ENCODE data around the gene LRRC4B. TPM values are rescaled to one million over a fixed set of nuclear protein-coding genes. Genes with fewer than 3 reads are reported as not detected.

The LRRC4B gene
- total RNA-seq, 1 donor from 2014 or later: 3.9 TPM

GRCh38 chr19:50602935-50603334, 34.7 kb upstream of the LRRC4B start:
- peaks cover 32% of the 10 kb centered on the region for H3K27me3 ChIP-seq (ENCODE audit: low read depth)
- no peaks in the 10 kb centered on the region for H3K36me3 ChIP-seq
- intact Hi-C loops (cut with DNase I): no loop called here
- no peak overlapping the region for H3K4me3 ChIP-seq
- ATAC-seq (no peak), DNase-seq (no peak)
- no peak for TF ChIP-seq CTCF (IDR thresholded peaks at IDR 0.05)
- H3K9me3 ChIP-seq: no peaks in the 10 kb centered on the region
- H3K4me1 ChIP-seq: no peaks in the 10 kb centered on the region
- no peak overlapping the region for H3K27ac ChIP-seq

- intact Hi-C loops (cut with DNase I): no loop called here
- Histone ChIP-seq H3K36me3 (no peaks in the 10 kb centered on the region), H3K9me3 (no peaks in the 10 kb centered on the region), H3K4me1 (no peaks in the 10 kb centered on the region), H3K27me3 (ENCODE audit: low read depth) (peaks cover 32% of the 10 kb centered on the region), H3K27ac (no peak overlapping the region), H3K4me3 (no peak overlapping the region)
- DNase-seq (no peak), ATAC-seq (no peak)
- no peak for TF ChIP-seq CTCF (IDR thresholded peaks at IDR 0.05)
Observed at GRCh38 chr19:50602496-50602895, 34.3 kb upstream of the LRRC4B start.

- Histone ChIP-seq H3K9me3 (no peaks in the 10 kb centered on the region), H3K27ac (no peak overlapping the region), H3K27me3 (ENCODE audit: low read depth) (peaks cover 29% of the 10 kb centered on the region), H3K36me3 (no peaks in the 10 kb centered on the region), H3K4me1 (no peaks in the 10 kb centered on the region), H3K4me3 (no peak overlapping the region)
- no peak for ATAC-seq
- no peak for TF ChIP-seq CTCF (IDR thresholded peaks at IDR 0.05)
- intact Hi-C loops (cut with DNase I): no loop called here
- DNase-seq: no peak
Observed at GRCh38 chr19:50602089-50602422, 33.8 kb upstream of the LRRC4B start.

- no peaks in the 10 kb centered on the region for H3K36me3 ChIP-seq
- DNase-seq (no peak), ATAC-seq (peak in 1 of 2 donors; percentile 43)
- no peak for TF ChIP-seq CTCF (IDR thresholded peaks at IDR 0.05)
- peaks cover 23% of the 10 kb centered on the region for H3K27me3 ChIP-seq (ENCODE audit: low read depth)
- intact Hi-C loops (cut with DNase I): no loop called here
- no peak overlapping the region for H3K4me3 ChIP-seq
- no peaks in the 10 kb centered on the region for H3K4me1 ChIP-seq
- no peak overlapping the region for H3K27ac ChIP-seq
- H3K9me3 ChIP-seq: no peaks in the 10 kb centered on the region
Observed at GRCh38 chr19:50601407-50602088, 33.3 kb upstream of the LRRC4B start.

- DNase-seq (no peak), ATAC-seq (no peak)
- H3K36me3 ChIP-seq: no peaks in the 10 kb centered on the region
- TF ChIP-seq CTCF (IDR thresholded peaks at IDR 0.05): no peak
- H3K4me3 ChIP-seq: no peak overlapping the region
- H3K4me1 ChIP-seq: no peaks in the 10 kb centered on the region
- H3K9me3 ChIP-seq: no peaks in the 10 kb centered on the region
- H3K27ac ChIP-seq: no peak overlapping the region
- peaks cover 25% of the 10 kb centered on the region for H3K27me3 ChIP-seq (ENCODE audit: low read depth)
- intact Hi-C loops (cut with DNase I): no loop called here
Observed at GRCh38 chr19:50599427-50599826, 31.2 kb upstream of the LRRC4B start.

Measured in lower lobe of right lung (tissue), 2 donors.